Activated CD4-positive, alpha-beta T cell treated with anti-CD3 and anti-CD28 coated beads for 36 hours (primary cell): ENCODE data around the gene PLPPR5. TPM values are rescaled to one million over a fixed set of nuclear protein-coding genes. Genes with fewer than 3 reads are reported as not detected.

ENCODE experiments used
- ATAC-seq: fragments of 200-7000 bp; cut with Tn5 transposase; one replicate; pipeline ENCODE4 v1.10.0; 2021; ENCODE audit warnings: mild to moderate bottlenecking, moderate library complexity
- CTCF ChIA-PET: fragments of 350-600 bp; sonication (Branson Sonifier 250); formaldehyde crosslinking; loops from one replicate; lab custom pipeline; 2021; ENCODE audit warnings: antibody characterized with exemption; lab: Charles Lee
- POLR2A ChIA-PET: fragments of 350-600 bp; sonication (Branson Sonifier 250); formaldehyde crosslinking; loops from one replicate; lab custom pipeline; 2021; ENCODE audit warnings: antibody characterized with exemption, inconsistent platforms; lab: Charles Lee
- DNase-seq: peaks from one replicate; pipeline ENCODE4 v3.0.0-alpha.2; 2020
- H3K27ac Mint-ChIP-seq: one replicate; pipeline ENCODE4 v1.8.0; 2021; ENCODE audit warnings: mixed read lengths
- H3K27me3 Mint-ChIP-seq: one replicate; pipeline ENCODE4 v1.8.0; 2021; ENCODE audit warnings: mixed read lengths
- H3K36me3 Mint-ChIP-seq: one replicate; pipeline ENCODE4 v1.8.0; 2021; ENCODE audit warnings: low read depth, mixed read lengths
- H3K4me1 Mint-ChIP-seq: one replicate; pipeline ENCODE4 v1.8.0; 2021; ENCODE audit warnings: mixed read lengths
- H3K4me3 Mint-ChIP-seq: one replicate; pipeline ENCODE4 v1.8.0; 2021; ENCODE audit warnings: mild to moderate bottlenecking, moderate library complexity, mixed read lengths
- H3K9me3 Mint-ChIP-seq: one replicate; pipeline ENCODE4 v1.8.0; 2021; ENCODE audit warnings: low read depth, mixed read lengths
- intact Hi-C, 2 experiments: fragments of 100-400 bp; cut with DNase I in 1 of 2; cut with micrococcal nuclease in 1 of 2; formaldehyde crosslinking; loops; one replicate each; pipeline versions ENCODE4 v1.14.2 to v1.15.1; 2022 to 2024; cut with DNase I, micrococcal nuclease
- total RNA-seq, 2 experiments: library from RNA; stranded (reverse); gene quantifications; one replicate each; pipeline ENCODE4 v1.2.3, GENCODE V29; 2021

PLPPR5 gene
- total RNA-seq, 2 experiments from 2014 or later = not detected

DNA sequence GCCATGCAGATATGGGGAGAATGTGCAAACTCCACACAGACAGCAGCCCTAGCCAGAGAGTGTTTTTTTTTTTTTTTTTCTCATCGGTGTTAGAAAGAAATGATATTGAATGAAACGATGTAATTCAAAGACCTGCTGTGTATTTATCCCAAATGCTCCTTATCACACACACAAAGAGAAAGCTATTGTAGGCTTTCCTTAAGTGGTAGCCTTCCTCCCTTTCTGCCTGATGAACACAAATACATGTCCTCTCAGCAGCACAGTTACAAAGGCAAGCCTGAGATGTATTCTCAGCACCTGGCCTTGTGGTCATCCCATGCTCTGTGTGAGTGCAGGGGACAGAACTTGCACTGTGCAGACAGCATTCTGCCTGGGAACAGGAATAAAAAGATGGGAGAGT, 93.8 kb downstream of the PLPPR5 start:
- Mint-ChIP-seq H3K9me3 (no peaks in the 10 kb centered on the region), H3K4me3 (no peak overlapping the region), H3K27ac (no peak overlapping the region), H3K27me3 (no peaks in the 10 kb centered on the region), H3K4me1 (no peaks in the 10 kb centered on the region), H3K36me3 (no peaks in the 10 kb centered on the region)
- ChIA-PET CTCF (interaction anchor here (0.6 kb wide), 1 partner anchor 47 kb away, joined by 5 read pairs; no protein-coding TSS in a partner anchor), POLR2A (interaction anchor here (0.6 kb wide), 1 partner anchor 13 kb away, joined by 3 read pairs; no protein-coding TSS in a partner anchor)
- no peak for DNase-seq
- intact Hi-C loops = no loop called here
- ATAC-seq = no peak

DNA sequence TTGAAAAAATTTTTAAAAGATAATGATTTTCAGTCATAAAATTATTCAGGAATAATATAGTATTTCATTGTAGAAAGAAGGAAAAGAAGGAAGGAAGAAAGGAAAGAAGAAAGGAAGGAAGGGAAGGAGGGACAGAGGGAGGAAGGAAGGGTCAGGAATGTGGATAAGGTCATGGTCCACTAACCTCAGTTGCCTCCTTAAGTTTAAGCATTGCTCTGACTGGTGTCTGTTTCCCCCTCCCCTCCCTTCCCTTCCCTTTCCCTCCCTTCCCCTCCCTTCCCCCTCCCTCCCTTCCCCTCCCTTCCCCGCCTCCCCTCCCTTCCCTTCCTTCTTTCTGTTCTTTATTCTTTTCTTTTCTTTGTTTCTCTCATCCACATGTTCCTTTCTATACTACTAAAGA, 95.7 kb downstream of the PLPPR5 start:
- Mint-ChIP-seq H3K36me3 (no peaks in the 10 kb centered on the region), H3K27me3 (no peaks in the 10 kb centered on the region), H3K4me3 (no peak overlapping the region), H3K27ac (no peak overlapping the region), H3K9me3 (no peaks in the 10 kb centered on the region), H3K4me1 (no peaks in the 10 kb centered on the region)
- no peak for DNase-seq
- intact Hi-C loops = no loop called here
- ChIA-PET CTCF (interaction anchor here (1.3 kb wide), 1 partner anchor 114 kb away, joined by 3 read pairs; no protein-coding TSS in a partner anchor), POLR2A (no interaction called here)
- no peak for ATAC-seq

DNA sequence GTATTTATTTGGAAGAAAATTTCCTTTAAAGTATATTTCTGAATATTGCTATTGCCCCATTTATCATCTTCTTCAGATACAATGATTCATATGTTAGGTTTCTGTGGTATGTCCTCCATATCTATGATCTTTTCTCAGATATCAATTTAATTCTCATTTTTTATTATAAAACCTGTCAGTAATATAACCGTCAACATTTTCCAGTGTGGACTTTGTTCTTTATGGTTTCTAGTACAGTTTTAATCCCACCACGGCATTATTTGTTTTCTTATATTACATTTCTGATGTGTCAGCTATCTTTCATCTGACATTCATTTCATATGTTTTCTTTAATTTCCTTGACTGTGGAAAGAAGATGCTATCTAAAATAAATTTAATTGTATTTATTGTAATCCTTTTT, 97.9 kb downstream of the PLPPR5 start:
- Mint-ChIP-seq H3K4me3 (no peak overlapping the region), H3K36me3 (no peaks in the 10 kb centered on the region), H3K27me3 (no peaks in the 10 kb centered on the region), H3K9me3 (no peaks in the 10 kb centered on the region), H3K4me1 (no peaks in the 10 kb centered on the region), H3K27ac (no peak overlapping the region)
- ChIA-PET CTCF (interaction anchor here (0.6 to 1.3 kb wide), 3 partner anchors 112 to 1908 kb away, joined by 3 read pairs; no protein-coding TSS in a partner anchor), POLR2A (no interaction called here)
- intact Hi-C loops = no loop called here
- ATAC-seq = no peak
- no peak for DNase-seq

DNA sequence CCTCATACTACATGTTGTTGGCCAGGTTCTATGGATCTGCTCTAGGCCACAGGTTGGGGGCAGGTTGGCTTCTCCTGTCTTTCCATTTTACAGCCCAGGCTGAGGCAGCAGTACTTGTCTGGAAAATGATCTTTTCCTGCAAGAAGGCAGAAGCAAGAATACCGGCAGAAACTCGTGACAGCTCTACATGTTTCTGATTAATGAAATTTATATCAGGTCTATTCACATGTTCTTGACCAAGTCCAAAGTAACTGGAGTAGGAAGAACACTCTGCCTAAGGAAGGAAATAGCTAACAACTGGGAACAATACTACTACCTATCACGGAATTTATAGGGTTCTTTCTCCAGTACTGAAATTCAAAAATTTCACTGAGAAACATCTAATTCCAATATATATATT, 98.3 kb downstream of the PLPPR5 start:
- Mint-ChIP-seq H3K4me1 (no peaks in the 10 kb centered on the region), H3K27ac (no peak overlapping the region), H3K36me3 (no peaks in the 10 kb centered on the region), H3K4me3 (no peak overlapping the region), H3K27me3 (no peaks in the 10 kb centered on the region), H3K9me3 (no peaks in the 10 kb centered on the region)
- ATAC-seq (no peak), DNase-seq (no peak)
- ChIA-PET CTCF (interaction anchor here (0.6 to 1.3 kb wide), 3 partner anchors 112 to 1909 kb away, joined by 3 read pairs; no protein-coding TSS in a partner anchor), POLR2A (no interaction called here)
- intact Hi-C loops = no loop called here

DNA sequence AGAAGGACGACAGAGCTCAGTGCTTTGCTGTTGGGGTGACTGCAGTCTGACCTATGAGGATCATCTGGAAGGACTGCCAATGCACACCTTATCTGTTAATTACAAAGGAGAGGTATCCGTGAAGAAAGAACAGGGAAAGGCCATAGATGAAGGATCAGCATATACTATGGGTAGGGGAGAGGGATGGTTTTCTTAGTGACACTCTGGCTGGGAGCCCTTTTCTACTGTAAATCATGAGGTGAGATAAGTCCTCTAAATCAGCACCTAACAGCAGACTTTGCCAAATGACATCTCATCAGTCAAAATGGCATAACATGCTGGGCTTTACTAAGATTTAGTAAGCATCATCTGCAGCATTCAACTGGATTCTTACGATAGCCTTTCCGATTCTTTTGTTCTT, 100.0 kb downstream of the PLPPR5 start:
- DNase-seq = no peak
- ChIA-PET CTCF (interaction anchor here (1.2 kb wide), 1 partner anchor 10 kb away, joined by 3 read pairs; no protein-coding TSS in a partner anchor), POLR2A (no interaction called here)
- no peaks in the 10 kb centered on the region for H3K36me3 Mint-ChIP-seq
- H3K4me3 Mint-ChIP-seq = no peak overlapping the region
- no peaks in the 10 kb centered on the region for H3K9me3 Mint-ChIP-seq
- no peaks in the 10 kb centered on the region for H3K27me3 Mint-ChIP-seq
- no peak for ATAC-seq
- no peak overlapping the region for H3K27ac Mint-ChIP-seq
- no peaks in the 10 kb centered on the region for H3K4me1 Mint-ChIP-seq
- intact Hi-C loops = no loop called here

DNA sequence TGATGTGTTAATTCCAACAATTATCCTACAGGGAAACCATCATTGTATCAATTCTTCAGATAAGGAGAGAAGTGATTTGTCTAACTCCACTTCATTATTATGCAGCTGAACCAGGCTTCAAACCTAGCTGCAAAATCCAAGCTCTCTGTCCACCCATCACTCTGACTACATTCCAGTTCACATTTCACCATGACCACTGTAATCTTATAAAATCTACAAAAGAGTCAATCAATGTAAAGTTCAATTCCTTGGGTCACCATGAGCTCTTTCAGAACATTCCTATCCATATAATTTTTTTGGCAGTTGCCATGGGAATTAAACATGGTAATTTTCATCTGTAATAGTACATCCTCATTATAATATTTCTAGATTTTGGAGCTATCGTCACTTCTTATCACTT, 100.9 kb downstream of the PLPPR5 start:
- H3K9me3 Mint-ChIP-seq = no peaks in the 10 kb centered on the region
- H3K27me3 Mint-ChIP-seq = no peaks in the 10 kb centered on the region

DNA sequence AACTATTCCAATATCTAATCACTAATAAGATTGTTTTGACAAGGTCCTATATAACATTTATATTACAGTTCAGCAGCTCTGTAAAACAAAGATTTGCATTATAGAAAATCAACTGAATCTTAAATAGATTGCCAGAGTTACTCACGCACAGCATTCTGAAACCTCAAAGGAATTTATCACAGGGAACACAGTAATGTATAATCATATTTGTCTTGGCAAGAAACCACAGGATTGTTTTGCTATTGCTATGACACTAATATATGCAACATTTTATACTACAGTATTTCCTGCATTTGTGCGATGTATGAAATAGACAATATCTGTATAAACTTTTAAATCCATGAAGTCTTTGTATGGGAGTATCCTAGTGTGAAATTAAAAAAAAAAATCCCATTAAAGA, 101.4 kb downstream of the PLPPR5 start:
- H3K27me3 Mint-ChIP-seq = no peaks in the 10 kb centered on the region

More for the DNA sequence above, 100.9 kb downstream of the PLPPR5 start:
- intact Hi-C loops = no loop called here
- CTCF ChIA-PET = interaction anchor here (1.2 kb wide), 1 partner anchor 11 kb away, joined by 3 read pairs; no protein-coding TSS in a partner anchor
- DNase-seq = no peak
- H3K36me3 Mint-ChIP-seq = no peaks in the 10 kb centered on the region
- no peak overlapping the region for H3K4me3 Mint-ChIP-seq
- no peak for ATAC-seq
- no peak overlapping the region for H3K27ac Mint-ChIP-seq
- no peaks in the 10 kb centered on the region for H3K4me1 Mint-ChIP-seq
- POLR2A ChIA-PET = no interaction called here

DNA sequence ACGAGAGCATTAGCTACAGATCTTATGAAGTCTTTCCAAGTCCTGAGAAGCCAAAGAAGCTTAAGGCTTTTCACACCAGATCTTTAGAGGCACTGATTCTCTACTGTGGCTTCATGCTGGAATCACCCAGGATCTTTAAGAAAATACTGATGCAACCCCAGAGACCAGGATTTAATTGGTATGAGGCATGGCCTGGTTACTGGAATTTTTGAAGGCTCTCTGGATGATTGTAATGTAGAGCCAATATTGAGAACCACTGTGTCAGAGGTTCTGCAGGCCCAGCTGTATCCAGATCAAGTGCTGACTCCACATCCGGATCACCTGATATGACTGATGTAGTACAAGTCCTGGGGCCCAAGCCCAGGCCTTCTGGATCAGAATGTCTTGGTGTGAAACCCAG, 105.7 kb downstream of the PLPPR5 start:
- H3K9me3 Mint-ChIP-seq = peaks cover 9% of the 10 kb centered on the region
- H3K4me3 Mint-ChIP-seq = no peak overlapping the region
- H3K27me3 Mint-ChIP-seq = no peaks in the 10 kb centered on the region
- CTCF ChIA-PET = no interaction called here
- no peak overlapping the region for H3K27ac Mint-ChIP-seq
- intact Hi-C loops = no loop called here
- POLR2A ChIA-PET = no interaction called here
- DNase-seq (no peak), ATAC-seq (no peak)
- H3K4me1 Mint-ChIP-seq = no peaks in the 10 kb centered on the region
- H3K36me3 Mint-ChIP-seq = no peaks in the 10 kb centered on the region

More for the DNA sequence above, 101.4 kb downstream of the PLPPR5 start:
- Mint-ChIP-seq H3K9me3 (no peaks in the 10 kb centered on the region), H3K4me3 (no peak overlapping the region), H3K4me1 (no peaks in the 10 kb centered on the region), H3K27ac (no peak overlapping the region), H3K36me3 (no peaks in the 10 kb centered on the region)
- intact Hi-C loops = no loop called here
- ATAC-seq (no peak), DNase-seq (no peak)
- POLR2A ChIA-PET = no interaction called here
- CTCF ChIA-PET = interaction anchor here (0.7 to 1.3 kb wide), 3 partner anchors 12 to 79 kb away, joined by 3 read pairs; no protein-coding TSS in a partner anchor

DNA sequence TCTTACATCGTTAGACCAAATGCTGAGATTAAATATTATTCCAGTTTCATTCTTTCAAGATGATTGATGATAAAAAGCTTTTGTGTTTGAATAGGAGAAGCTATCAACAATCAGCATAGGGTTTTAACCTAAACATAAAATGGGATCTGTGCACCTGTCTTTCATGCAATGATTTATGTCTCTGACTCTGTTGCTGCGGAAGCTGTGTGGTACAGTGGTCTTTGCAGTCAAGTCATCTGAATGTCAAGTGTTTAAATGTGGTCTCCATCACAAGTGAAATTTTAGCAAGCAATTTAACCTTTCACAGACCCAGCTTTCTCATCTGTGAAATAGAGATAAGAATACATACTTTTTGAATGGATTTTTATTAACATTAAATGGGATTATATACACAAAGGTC, 107.2 kb downstream of the PLPPR5 start:
- ATAC-seq (no peak), DNase-seq (no peak)
- Mint-ChIP-seq H3K27me3 (no peaks in the 10 kb centered on the region), H3K4me3 (no peak overlapping the region), H3K4me1 (no peaks in the 10 kb centered on the region), H3K9me3 (peaks cover 9% of the 10 kb centered on the region), H3K36me3 (no peaks in the 10 kb centered on the region), H3K27ac (no peak overlapping the region)
- CTCF ChIA-PET = no interaction called here
- intact Hi-C loops = no loop called here
- POLR2A ChIA-PET = no interaction called here

DNA sequence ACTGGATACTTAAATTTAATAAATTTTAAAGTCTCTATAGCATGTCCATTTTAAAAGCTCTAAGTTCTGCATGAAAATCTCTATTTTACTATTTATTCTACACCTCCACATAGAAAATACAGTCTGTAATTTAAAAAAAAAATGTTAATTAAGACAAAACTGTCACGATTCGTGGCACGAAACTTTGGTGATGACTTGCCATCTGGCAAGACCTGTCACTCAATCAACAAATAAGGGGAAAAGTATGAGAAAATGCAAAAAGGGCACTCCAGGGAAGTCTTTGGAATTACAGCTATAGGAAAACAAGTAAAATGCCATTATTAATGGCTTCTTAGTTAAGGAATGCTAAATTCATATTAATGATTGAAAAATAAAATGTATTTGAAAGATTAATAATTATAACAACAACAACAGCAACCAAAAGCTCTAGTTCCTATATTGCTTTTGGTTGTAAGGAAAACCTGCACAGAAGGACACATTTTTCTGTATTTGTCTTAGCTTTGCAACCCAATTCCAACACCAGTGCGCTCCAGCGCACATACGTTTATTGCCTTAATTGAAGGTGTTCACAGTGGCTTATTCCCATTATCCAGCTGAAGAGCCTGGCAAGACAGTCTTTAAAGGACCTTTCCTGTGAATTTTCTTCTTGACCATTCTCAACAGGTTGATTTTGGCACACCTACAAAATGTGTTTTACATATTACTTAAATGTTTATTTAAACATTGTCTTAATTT, 107.8 kb downstream of the PLPPR5 start:
- no peaks in the 10 kb centered on the region for H3K4me1 Mint-ChIP-seq
- intact Hi-C loops = no loop called here
- ATAC-seq (no peak), DNase-seq (no peak)
- H3K27ac Mint-ChIP-seq = no peak overlapping the region
- ChIA-PET CTCF (interaction anchor here (0.6 kb wide), 1 partner anchor 455 kb away, joined by 4 read pairs; no protein-coding TSS in a partner anchor), POLR2A (no interaction called here)
- peaks cover 9% of the 10 kb centered on the region for H3K9me3 Mint-ChIP-seq
- no peaks in the 10 kb centered on the region for H3K27me3 Mint-ChIP-seq
- no peaks in the 10 kb centered on the region for H3K36me3 Mint-ChIP-seq
- no peak overlapping the region for H3K4me3 Mint-ChIP-seq

DNA sequence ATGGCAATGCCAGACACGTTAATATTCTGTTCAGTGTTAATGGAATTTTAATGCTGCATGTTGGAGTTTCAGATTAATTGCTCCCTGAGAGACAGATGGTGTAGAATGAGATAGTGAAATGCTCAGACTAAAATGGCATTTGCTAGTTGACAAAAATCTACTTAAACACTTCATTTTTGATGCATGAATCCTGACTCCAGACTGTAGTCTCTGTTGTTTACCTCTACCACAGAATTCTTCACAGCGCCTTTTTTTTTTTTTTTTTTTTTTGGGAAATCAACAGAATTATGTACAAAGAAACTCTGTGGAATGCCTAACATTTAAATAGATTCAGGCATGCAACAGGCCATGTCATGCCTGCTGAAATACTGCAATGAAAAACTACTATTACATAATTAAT, 111.3 kb downstream of the PLPPR5 start:
- POLR2A ChIA-PET = interaction anchor here (0.7 kb wide), 1 partner anchor 532 kb away, joined by 3 read pairs; no protein-coding TSS in a partner anchor
- intact Hi-C loops = no loop called here
- peaks cover 9% of the 10 kb centered on the region for H3K4me1 Mint-ChIP-seq
- no peaks in the 10 kb centered on the region for H3K27me3 Mint-ChIP-seq
- no peak overlapping the region for H3K27ac Mint-ChIP-seq
- H3K4me3 Mint-ChIP-seq = no peak overlapping the region
- peaks cover 9% of the 10 kb centered on the region for H3K9me3 Mint-ChIP-seq
- DNase-seq (no peak), ATAC-seq (no peak)
- H3K36me3 Mint-ChIP-seq = no peaks in the 10 kb centered on the region
- CTCF ChIA-PET = no interaction called here

DNA sequence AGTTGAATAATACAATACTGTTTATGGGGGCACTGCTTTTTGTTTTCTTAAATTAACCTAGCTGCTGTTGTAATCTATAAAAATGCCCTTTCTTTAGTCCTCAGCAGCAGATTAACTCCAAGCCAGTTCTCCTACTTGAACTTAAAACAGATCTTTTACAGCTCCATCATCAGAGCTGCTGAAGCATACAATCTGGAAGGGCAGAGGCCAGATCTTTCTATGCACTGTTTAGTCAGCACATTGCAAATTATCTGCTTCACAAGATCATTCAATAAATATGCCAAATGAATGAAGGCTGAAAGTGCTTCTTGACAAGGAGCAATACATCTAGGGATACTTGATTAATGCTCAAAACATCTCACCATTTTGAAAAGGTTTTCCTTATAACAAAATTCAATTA, 115.8 kb downstream of the PLPPR5 start:
- ChIA-PET CTCF (no interaction called here), POLR2A (no interaction called here)
- H3K27ac Mint-ChIP-seq = no peak overlapping the region
- ATAC-seq = no peak
- intact Hi-C loops = no loop called here
- no peak overlapping the region for H3K4me3 Mint-ChIP-seq
- no peaks in the 10 kb centered on the region for H3K36me3 Mint-ChIP-seq
- peaks cover 9% of the 10 kb centered on the region for H3K4me1 Mint-ChIP-seq
- no peak for DNase-seq
- H3K9me3 Mint-ChIP-seq = no peaks in the 10 kb centered on the region
- H3K27me3 Mint-ChIP-seq = no peaks in the 10 kb centered on the region
